NCI-H2227 (cell line): ENCODE data around the gene AGRN.
"Not testable (repeated sequence)": the region's sequence is repeated elsewhere in the genome, so short reads cannot be mapped to it uniquely, and the experiment has no call there.

Experiments
- DNase-seq: peaks from one replicate; lab custom pipeline; 2025; ENCODE audit not compliant: unreplicated experiment; lab: John Stamatoyannopoulos, UW

Gene AGRN

DNA sequence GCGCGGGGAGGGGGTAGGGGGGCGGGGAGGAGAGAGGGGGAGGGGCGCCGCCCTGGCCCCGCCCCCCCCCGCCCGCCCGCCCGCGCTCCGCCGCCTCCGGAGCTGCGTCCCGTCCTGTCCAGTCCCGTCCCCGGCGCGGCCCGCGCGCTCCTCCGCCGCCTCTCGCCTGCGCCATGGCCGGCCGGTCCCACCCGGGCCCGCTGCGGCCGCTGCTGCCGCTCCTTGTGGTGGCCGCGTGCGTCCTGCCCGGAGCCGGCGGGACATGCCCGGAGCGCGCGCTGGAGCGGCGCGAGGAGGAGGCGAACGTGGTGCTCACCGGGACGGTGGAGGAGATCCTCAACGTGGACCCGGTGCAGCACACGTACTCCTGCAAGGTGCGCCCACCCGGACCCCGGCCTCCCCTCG lies at the start of gene AGRN:
AGRN (plus strand) TSS at position 121 of the 405 bp plus-strand sequence; CDS start at position 174, 53 bp downstream.
- peak; percentile 75 for DNase-seq

DNA sequence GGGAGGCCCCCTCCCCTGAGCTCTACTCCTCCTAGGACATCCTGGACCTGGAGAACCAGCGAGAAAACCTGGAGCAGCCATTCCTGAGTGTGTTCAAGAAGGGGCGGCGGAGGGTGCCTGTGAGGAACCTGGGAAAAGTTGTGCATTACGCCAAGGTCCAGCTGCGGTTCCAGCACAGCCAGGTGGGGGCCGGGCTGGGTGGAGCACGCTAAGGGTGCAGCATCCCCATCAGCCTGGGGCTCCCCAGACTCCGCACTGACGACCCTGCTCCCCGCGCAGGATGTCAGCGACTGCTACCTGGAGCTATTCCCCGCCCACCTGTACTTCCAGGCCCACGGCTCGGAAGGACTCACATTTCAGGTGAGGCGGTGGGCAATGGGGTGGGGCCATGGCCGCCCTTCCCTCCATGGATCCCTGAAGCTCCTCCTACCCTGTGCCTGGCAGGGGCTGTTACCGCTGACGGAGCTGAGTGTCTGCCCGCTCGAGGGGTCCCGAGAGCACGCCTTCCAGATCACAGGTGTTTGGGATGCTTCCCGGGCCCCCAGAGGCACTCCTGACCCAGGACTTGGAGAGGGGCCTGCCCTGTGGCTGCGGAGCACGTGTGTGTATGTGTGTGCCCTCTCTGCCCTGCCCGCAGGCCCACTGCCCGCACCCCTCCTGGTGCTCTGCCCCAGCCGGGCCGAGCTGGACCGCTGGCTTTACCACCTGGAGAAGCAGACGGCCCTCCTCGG lies 49.5 kb upstream of the AGRN start:
- no peak for DNase-seq

DNA sequence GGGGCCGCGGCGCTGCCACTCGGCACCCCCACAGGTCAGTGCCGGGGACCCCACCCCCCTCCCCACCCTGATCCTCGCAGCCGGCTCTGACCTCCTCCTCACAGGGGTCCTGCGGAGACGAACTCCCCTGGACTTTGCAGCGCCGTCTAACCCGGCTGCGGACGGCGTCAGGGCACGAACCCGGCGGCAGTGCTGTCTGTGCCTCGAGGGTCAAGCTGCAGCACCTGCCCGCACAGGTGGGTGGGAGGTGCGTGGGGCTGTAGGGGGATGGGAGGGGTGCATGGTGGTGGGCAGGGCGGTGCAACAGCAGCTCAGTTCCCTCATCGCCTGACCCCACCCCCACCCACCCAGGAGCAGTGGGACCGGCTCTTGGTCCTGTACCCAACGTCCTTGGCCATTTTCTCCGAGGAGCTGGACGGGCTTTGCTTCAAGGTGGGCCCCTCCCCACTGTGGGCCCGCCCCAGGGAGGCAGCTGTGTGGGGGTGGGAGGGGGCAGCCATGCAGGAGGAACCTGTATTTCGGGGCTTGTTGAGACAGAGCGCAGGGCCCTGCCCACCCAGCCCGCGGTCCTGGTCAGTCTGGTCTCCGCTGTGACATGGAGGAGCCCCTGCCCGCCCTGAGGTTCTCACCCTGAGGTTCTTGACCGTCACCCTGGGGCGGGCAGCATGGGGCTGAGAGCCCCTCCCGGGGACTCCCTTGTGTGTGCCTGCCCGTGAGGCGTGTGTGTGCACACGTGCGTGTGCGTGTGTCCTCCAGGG lies 48.8 kb upstream of the AGRN start:
- no peak for DNase-seq

DNA sequence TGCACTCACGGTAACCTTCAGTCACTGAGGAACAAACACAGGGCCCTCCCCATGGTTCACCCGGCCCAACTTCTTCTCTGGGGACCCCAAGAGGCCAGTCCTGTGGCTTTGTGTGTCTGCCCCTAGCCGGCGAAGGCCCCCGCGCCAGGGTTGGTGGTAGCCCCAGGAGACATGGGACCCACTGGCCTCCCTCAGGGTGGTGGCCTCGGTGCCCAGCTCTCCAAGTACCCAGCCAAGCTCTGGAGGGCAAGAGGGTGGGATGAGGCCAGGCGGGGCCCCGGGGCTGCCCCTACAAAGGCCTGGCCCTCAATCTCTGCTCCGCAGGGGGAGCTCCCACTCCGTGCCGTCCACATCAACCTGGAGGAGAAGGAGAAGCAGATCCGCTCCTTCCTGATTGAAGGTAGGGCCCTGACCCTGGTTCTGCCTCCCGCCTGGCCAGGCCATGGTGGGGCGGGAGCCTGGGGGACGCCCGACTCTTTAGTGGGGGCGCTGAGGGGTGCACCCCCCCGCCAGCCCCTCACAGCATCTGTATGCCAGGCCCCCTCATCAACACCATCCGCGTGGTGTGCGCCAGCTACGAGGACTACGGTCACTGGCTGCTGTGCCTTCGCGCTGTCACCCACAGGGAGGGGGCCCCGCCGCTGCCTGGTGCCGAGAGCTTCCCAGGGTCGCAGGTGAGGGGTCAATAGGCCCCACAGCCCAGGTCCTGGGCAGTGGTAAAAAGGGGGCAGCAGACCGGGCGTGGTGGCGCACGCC lies 48.0 kb upstream of the AGRN start:
- no peak for DNase-seq

DNA sequence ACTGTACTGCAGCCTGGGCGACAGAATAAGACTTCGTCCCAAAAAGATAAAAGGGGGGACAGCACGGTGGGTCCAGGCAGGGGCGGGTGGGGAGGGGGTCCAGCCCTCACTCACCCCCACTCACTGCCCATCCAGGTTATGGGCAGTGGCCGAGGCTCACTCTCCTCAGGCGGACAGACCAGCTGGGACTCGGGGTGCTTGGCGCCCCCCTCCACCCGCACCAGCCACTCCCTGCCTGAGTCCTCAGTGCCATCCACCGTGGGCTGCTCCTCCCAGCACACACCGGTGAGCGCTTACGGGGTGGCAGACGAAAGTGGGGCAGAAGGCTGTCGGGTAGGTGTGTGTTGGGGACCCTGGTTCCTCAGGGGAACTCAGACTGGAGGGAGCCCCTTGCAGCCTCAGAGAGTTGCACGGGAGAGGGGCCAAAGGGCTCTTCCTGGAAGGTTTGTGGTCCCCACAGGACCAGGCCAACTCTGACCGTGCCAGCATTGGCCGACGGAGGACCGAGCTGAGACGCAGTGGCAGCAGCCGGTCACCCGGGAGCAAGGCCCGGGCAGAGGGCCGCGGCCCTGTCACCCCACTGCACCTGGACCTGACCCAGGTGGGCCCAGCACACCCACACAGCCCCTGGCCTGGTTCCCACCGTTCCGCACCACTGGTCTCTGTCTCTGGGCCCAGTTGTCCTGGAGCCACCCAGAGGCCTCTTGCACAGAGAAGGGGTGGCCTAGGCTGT lies 47.0 kb upstream of the AGRN start:
- DNase-seq: no peak

DNA sequence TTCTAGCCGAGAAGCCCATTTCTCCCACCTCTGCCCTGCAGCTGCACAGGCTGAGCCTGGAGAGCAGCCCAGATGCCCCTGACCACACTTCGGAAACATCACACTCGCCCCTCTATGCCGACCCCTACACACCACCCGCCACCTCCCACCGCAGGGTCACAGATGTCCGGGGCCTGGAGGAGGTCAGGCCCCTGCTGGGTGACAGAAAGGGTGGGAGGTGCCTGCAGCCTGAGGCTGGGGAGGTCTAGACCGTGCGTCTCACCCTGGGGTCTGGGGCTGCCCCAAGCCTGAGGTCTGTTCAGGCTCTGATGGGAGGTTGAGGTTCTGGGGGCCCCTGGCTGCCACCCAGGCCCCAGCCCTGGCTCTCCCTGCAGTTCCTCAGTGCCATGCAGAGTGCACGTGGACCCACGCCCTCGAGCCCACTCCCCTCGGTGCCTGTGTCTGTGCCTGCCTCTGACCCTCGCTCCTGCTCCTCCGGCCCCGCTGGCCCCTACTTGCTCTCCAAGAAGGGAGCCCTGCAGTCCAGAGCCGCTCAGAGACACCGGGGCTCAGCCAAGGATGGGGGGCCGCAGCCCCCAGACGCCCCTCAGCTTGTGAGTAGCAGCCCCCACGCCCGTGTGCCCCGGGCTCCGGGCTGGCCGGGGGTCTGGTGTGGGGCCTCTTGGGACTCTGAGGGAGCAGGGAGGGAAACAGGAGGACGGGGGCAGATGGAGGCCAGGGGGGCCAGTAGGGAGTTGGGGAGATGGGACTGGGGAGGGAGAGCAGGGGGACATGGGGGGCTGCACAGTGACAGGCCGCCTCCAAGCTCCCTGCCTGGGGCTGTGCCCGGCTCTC lies 46.2 kb upstream of the AGRN start:
- no peak for DNase-seq

DNA sequence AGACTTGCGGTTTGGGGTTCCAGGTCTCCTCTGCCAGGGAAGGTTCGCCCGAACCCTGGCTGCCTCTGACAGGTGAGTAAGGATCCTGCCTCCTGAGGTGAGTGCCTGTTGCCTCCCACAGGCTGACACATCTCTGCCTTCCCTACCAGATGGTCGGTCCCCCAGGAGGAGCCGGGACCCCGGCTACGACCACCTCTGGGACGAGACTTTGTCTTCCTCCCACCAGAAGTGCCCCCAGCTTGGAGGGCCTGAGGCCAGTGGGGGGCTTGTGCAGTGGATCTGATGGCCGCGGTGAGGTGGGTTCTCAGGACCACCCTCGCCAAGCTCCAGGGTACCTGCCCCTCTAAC lies 45.7 kb upstream of the AGRN start:
- DNase-seq: no peak

DNA sequence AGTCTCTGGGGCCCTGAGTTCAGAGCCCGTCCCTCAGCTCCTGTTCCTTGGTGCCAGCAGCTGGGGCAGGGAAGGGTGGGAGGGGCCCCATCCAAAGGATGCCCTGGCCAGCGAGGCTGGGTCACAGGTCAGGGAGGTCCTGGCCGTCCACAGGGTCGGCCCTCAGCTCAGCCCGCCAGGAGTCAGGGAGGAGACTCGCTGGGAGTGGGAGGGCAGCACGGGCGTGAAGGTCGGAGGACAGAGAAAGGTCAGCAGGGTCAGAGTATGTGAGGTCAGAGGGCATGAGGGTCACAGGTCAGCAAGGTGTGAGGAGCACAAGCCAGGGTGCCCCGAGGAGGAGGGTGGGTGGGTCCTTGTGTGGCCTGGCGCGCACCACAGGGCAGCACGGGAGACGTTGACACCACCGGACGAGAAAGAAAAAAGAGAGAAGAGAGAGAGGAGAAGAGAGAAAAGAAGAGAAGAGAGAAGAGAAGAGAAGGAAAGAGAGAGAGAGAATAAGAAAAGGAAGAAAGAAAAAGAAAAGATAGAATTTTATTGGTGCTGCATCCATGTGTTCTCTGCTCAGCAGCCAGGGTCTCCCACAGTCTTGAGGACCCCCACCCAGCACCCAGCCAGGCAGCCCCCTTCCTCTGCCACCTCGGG lies 45.1 kb upstream of the AGRN start:
- DNase-seq: no peak

DNA sequence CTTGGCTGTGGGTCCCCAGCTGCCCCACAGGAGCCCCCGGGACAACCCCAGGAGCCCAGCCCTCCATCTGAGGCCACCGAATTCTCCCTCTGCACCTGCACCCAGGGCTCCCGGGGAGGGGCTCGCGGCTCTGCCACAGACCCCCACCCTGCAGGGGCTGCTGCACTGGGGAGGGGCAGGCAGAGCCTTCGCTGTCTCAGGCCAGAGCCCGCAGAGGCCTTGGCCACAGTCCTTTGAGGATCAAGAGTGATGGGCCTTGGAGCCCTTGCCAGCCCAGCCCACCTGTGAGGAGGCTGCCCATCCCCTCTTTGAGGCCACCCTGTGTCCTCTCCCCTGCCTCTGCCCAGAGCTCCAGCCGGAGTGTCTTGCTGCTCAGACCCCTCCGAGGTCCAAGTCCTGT lies 44.6 kb upstream of the AGRN start:
- no peak for DNase-seq

DNA sequence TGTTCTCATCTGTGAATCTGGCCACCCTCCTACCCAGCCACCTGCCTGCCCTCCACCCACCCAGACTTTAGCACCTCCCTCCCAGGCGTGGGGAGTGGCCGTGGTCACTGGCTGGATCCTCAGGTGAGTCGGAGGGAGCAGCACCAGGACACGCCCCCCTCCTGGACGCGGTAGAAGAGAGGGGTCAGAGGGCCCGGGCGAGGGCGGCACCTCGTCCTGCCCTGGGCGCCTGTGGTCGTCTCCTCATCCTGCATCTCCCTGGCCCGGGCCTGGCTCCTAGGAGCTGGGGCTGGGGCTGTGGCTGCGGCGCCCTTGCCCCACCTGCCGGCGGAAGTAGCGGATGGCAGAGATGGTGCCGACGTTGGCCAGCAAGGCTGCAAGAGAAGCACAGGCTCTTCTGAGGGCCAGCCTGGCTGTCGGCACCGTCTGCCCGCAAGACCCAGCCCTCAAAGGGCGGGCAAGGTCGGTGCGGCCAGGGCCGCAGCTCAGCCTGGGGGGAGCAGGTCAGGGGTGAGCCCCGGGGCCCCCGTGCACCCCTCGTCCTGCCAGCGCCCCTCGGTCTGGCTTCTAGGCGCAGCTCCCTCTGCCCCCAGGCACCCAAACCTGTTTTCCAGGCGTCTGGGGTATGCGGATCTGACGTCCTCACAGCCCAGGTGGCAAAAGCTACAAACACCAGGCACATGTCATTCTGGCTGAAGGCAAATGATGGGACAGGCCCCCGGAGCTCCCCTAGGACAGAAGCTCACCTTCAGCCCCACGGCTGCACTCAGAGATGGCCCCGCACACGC lies 43.8 kb upstream of the AGRN start:
- peak; percentile 82 for DNase-seq

DNA sequence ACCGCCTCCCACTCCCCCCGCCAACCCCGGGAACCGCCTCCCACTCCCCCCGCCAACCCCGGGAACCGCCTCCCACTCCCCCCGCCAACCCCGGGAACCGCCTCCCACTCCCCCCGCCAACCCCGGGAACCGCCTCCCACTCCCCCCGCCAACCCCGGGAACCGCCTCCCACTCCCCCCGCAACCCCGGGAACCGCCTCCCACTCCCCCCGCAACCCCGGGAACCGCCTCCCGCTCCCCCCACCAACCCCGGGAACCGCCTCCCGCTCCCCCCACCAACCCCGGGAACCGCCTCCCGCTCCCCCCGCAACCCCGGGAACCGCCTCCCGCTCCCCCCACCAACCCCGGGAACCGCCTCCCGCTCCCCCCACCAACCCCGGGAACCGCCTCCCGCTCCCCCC lies 43.1 kb upstream of the AGRN start:
- DNase-seq: not testable (repeated sequence)

DNA sequence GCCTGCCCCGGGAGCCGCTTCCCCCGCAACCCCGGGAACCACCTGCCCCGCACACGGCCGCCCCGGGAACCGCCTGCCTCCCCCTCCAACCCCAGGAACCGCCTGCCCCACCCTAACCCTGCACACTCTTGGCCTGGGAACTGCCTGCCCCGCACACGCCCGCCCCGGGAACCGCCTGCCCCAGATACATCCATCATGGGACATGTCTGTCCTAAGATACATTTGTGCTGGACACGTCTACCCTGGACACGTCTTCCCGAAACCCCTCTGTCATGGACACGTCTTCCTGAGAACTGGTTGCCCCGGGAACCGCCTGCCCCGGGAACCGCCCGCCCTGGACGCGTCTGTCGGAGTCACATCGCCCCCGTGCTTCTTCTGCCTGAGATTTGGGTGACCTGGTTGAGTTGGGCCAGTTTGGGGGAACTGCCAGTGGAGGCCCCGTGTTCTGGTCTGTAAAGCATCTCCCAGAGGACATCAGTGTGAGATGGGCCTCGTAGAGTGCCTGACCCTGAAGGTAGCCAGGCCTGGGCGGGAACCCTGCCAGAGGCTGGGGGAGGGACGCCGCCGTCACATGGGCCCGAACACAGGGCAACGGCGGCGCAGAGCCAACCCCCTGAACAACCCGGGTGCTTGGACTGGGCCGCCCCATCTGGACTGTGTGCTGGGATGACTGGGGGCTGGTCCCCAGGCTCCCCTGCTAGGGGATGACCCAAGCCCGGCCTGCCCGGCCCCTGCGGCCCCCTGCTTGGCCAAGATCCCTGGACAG lies 41.7 kb upstream of the AGRN start:
- DNase-seq: no peak

DNA sequence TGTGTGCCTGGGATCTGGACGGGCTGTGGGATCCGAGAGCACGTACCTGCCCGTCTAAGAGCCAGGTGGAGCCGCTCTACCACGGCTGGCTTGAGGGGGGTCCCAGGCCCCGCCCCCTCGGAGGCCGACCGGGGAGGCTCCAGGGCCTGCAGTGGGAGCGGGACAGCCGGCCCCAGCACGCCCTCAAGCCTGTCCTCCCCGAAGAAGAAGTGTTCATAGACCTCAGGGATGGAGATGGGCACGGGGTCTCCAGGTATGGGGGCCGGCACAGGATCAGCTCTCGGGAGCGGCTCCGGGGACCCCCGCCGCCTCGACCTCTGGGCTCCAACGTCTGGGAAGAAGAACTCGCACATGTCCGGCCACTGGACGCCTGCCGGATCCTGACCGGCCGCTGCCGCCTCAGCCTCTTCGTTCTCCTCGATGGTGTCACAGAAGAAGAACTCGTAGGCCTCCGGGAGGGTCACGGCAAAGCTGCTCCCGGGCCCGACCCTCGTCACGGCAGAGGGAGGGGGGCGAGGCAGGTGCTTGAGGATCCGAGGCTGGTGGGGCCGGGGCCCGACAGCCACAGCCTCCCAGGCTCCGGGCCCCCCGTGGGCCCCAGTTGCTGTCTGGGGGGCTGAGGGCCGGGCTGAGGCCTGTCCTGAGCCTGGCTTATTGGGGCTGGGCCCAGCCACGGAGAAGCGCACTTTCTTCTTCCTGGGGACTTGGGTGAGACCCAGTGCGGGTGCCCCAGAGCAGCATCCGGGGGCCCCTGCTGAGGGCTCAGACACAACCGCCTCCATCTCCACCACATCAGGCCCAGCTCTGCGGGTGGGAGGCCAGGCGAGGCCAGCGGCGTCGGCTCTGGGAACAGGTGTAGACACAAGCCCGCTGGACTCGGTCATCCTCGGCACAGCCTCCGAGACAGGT lies 40.8 kb upstream of the AGRN start:
- no peak for DNase-seq

DNA sequence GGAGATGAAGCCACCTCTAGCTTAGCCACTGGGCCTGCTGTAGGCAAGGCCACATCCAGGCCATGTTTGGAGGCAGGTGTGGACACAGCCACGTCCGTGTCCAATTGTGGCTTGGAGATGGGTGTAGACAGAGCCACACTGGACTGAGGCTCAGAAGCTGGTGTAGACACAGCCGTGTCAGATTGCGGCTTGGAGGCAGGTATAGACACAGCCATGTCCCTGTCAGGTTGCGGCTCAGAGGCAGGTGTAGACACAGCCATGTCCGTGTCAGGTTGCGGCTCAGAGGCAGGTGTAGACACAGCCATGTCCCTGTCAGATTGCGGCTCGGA lies 40.2 kb upstream of the AGRN start:
- DNase-seq: no peak

DNA sequence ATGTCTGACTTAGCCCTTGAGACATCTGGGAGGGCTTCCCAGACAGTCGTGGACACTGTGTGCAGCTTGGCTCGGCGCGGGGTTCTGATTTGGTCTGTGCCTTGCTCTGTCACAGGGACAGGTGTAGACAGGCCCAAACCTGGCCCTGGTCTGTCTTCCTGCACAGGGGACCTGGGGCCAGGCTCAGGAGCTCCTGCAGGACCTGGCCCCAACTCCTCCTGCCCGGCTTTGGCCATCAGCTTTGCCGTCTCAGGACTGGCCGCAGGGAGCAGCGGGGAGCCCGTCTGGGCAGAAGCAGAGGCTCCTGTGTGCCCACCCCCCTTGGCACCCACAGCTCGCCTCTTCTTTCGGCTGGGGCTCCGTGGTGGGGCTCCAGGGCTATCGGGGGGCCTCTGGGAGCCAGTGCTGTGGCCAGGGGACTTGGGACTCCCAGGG lies 39.8 kb upstream of the AGRN start:
- DNase-seq: no peak

DNA sequence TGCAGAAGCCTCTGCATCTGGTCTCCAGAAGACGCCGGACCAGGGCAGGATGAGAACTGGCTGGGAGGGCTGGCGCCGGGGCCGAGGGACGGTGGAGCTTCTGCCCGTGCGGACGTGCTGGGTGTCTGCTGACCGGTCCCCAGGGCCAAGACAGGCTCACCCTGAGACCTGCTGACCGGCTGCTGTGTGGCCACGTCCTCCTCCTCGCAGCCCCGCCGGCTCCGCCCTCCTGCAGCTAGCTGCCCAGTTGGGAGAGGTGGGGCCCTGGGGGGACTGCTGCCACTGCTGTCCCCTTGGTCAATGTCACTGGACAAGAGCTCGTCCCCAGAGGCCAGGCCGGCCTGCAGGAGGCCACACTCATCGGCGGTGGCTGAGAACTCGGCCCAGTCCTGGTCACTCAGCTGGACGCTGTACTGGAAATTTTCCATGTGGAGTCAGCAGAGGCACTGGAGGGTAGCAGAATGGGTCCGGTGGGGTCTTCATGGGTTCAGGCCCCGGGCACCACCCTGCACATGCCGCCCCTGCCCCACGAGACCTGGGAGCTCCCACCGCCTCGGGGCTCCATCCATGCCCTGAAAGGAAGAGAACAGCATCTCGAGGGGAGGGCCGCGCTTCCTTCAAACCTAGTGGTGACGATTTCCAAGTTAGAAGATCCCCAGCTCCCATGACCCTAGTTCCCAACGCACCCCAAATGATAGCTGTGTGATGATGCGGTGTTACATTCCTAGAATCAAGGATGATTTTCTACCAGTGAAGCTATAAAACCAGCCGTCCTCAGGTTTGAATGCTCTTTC lies 39.1 kb upstream of the AGRN start:
- DNase-seq: no peak

DNA sequence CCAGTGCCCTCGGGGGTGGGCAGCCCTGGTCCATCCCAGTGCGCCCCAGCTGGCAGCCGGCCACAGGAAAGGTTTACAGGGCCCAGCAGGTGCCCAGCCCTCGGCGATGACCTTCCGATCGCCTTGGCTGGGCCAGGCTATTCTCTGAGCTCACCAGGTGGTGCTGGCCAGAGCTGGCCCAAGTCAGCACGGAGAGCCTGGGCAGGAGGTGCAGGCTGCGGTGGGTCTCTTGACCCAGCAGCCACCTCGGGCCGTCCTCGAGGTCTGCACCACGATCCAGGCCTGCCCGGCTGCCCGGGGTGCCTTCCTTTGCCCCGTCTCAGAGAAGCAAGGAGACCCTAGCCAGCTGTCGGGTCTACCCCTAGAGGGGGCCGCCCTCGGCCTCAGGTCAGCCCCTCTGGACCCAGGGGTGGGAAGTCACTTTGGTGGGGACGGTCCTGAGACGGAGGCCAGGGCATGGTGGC lies 38.4 kb upstream of the AGRN start:
- no peak for DNase-seq
